ENCODE measurements around the gene OR8B12. TPM values are rescaled to one million over a fixed set of nuclear protein-coding genes. Genes with fewer than 3 reads are reported as not detected.

The OR8B12 gene
- total RNA-seq: not detected

GRCh38 chr11:124543554-124543953 is at the start of gene OR8B12:
Gene OR8B12, minus strand, starts transcription at chr11:124543654. Its CDS starts 0 bp downstream, at chr11:124543654.
- DNase-seq: no peak

- DNase-seq: no peak
Measured at GRCh38 chr11:124592627-124593026, 49.2 kb upstream of the OR8B12 start.

- DNase-seq: no peak
Measured at GRCh38 chr11:124591430-124591829, 48.0 kb upstream of the OR8B12 start.

GRCh38 chr11:124586238-124586860 is 42.9 kb upstream of the OR8B12 start:
- DNase-seq: peak; percentile 7

- DNase-seq: no peak
Measured at GRCh38 chr11:124584681-124585372, 41.4 kb upstream of the OR8B12 start.

- DNase-seq: no peak
Measured at GRCh38 chr11:124583781-124584180, 40.3 kb upstream of the OR8B12 start.

- DNase-seq: no peak
Measured at GRCh38 chr11:124582565-124582964, 39.1 kb upstream of the OR8B12 start.

GRCh38 chr11:124581817-124582216 is 38.4 kb upstream of the OR8B12 start:
- DNase-seq: no peak

- DNase-seq: no peak
Measured at GRCh38 chr11:124578761-124579160, 35.3 kb upstream of the OR8B12 start.

- no peak for DNase-seq
Measured at GRCh38 chr11:124577716-124578427, 34.4 kb upstream of the OR8B12 start.

GRCh38 chr11:124570160-124570559 is 26.7 kb upstream of the OR8B12 start:
- no peak for DNase-seq

- DNase-seq: no peak
Measured at GRCh38 chr11:124569697-124570096, 26.2 kb upstream of the OR8B12 start, which contains the start of gene OR8A1. Gene OR8A1, plus strand, starts transcription at chr11:124569997. Its CDS starts 123 bp downstream, at chr11:124570120.

GRCh38 chr11:124556828-124557227 is 13.4 kb upstream of the OR8B12 start:
- no peak for DNase-seq

GRCh38 chr11:124551987-124552386 is 8.5 kb upstream of the OR8B12 start:
- no peak for DNase-seq

GRCh38 chr11:124551189-124551588 is 7.7 kb upstream of the OR8B12 start:
- no peak for DNase-seq

GRCh38 chr11:124543145-124543544 is 309 bp downstream of the OR8B12 start:
- no peak for DNase-seq

GRCh38 chr11:124541204-124541603 is 2.2 kb downstream of the OR8B12 start:
- DNase-seq: no peak

GRCh38 chr11:124538019-124538418 is 5.4 kb downstream of the OR8B12 start:
- DNase-seq: no peak

- no peak for DNase-seq
Measured at GRCh38 chr11:124536520-124536919, 6.9 kb downstream of the OR8B12 start.

- no peak for DNase-seq
Measured at GRCh38 chr11:124535552-124536232, 7.8 kb downstream of the OR8B12 start.

- DNase-seq: no peak
Measured at GRCh38 chr11:124534051-124534450, 9.4 kb downstream of the OR8B12 start.

GRCh38 chr11:124533626-124534025 is 9.8 kb downstream of the OR8B12 start:
- DNase-seq: no peak

- no peak for DNase-seq
Measured at GRCh38 chr11:124520550-124520854, 23.0 kb downstream of the OR8B12 start.

Data from effector CD4-positive, alpha-beta T cell (primary cell).